Fibroblast of skin of abdomen (primary cell): ENCODE results near the gene PRPF31.
"Not testable (repeated sequence)": the region's sequence is repeated elsewhere in the genome, so short reads cannot be mapped to it uniquely, and the experiment has no call there.

ENCODE experiments used
- DNase-seq: peaks from one replicate; pipeline ENCODE4 v3.0.0-alpha.2; 2013

Gene PRPF31

DNA sequence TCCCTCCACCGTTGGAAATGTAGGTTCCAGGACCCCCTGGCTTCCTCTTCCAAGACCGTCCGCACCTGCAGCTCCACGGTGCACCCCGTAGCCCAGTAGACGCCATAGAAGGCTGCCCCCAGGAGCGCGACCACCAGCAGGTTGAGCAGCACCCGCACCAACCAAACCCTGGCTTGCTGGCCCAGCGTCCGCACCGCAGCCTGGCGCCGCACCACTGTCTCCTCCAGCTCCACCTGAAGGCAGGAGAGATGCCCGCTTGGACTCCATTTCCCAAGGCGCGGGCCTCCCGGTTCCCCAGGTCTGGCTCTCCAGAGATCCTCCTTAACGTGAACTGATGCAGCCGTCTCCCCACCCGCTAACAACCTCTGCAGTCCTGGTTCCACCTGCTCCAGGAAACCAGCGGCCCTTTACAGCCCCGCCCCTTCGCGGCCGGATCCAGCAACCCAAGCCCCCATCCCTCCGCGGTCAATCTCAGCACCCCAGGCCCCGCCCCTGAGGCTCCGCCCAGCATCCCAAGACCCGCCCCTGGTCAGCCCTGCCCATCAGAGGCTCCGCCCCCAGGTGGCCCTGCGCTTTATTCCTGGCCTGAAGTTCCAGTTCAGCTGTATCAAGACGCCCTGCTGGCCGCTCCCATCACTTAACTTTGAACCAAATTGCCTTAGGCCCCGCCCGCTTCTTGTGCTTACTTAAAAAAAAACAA is 49.0 kb downstream of the PRPF31 start:
- DNase-seq, result no peak

DNA sequence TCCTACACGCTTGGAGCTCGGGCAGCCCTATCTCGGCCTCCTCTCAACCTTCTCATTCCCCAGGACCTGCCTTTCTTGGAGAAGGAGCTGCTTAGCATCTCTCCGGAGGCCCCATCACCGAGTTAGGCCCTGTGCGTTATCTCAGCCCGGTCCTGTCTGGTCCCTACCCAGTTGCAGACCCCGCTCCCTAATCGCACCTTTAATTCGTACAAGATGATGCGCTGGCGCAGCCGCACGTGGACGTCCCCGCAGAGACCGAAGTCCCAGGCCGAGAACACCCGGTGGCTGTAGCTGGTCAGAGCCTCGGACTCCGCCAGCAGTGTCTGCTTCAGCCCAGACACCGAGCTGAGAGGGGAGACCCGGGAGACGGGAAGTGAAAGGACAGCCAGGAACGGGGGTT is 49.7 kb downstream of the PRPF31 start:
- no peak for DNase-seq

DNA sequence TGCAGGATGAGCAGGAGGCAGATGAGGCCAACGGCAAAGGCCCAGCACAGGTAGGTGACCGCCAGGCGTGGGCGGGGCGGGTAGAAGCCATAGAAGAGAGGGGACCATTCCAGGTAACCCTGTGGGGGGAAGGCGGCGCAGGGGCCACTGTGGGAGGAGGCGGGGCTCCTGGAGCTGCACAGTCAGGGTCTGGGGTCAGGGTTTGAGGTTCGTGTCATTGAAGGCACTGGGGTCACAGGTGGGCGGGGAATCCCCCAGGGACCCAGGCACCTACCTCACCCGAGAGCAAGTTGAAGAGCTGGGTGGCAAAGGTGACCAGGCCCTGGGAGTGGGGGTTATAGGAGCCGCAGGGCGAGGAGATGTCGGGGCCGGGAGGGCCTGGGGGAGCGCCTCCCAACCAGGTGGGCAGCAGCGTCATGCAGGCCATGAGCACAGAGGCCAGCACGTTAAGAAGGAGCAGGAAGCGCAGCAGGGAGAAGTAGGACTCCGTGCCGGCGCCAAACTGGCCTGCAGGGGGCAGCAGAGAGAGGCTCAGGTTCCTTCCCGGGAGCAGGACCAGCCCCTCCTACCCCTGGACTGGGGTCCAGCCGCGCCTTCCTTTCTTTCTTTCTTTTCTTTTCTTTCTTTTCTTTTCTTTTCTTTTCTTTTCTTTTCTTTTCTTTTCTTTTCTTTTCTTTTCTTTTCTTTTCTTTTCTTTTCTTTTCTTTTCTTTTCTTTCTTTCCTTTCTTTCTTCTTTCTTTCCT is 52.8 kb downstream of the PRPF31 start:
- peak; percentile 77 for DNase-seq

DNA sequence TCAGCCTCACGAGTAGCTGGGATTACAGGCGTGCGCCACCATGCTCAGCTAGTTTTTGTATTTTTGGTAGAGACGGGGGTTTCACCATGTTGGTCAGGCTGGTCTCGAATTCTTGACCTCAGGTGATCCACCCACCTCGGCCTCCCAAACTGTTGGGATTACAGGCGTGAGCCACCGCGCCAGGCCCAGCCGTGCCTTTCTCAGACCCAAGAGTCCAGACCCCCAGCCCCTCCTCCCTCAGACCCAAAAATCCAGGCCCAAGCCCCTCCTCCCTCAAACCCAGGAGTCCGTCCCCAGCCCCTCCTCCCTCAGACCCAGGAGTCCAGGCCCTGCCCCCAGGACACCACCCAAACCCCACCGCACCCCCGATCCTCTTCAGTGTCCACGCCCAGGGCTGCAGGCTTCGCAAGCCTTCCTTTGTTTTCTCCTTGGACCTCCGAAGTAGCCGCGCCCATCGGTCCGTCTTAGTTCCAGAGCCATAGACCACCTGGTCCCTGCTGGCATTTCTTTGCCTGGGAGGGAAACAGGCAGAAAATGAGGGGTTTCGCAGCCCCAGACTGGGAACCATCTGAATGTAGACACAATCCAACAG is 53.7 kb downstream of the PRPF31 start:
- no peak for DNase-seq

DNA sequence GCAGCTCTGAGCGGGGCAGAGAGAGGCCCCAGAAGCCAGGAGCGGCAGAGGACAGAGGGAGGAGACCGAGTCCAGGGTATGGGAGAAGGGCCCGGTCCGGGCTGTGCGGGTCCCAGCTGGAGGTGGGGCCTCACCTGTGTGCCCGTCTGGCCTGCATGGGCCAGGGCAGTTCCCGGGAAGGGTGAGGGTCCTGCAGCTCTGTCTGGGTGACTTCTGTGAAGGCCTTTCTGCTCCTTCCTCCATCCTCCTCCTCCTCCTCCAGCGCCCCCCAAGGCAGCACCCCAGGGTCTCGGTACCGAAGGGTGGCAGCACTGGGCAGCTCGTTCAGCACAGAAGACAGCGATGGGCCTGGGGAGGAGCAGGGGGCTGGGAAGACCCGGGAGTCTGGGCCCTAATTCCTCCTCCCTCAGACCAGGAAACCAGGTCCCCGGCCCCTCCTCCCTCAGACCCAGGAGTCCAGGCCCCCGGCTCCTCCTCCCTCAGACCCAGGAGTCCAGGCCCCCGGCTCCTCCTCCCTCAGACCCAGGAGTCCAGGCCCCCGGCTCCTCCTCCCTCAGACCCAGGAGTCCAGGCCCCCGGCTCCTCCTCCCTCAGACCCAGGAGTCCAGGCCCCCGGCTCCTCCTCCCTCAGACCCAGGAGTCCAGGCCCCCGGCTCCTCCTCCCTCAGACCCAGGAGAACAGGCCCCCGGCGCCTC is 56.3 kb downstream of the PRPF31 start:
- not testable (repeated sequence) for DNase-seq

DNA sequence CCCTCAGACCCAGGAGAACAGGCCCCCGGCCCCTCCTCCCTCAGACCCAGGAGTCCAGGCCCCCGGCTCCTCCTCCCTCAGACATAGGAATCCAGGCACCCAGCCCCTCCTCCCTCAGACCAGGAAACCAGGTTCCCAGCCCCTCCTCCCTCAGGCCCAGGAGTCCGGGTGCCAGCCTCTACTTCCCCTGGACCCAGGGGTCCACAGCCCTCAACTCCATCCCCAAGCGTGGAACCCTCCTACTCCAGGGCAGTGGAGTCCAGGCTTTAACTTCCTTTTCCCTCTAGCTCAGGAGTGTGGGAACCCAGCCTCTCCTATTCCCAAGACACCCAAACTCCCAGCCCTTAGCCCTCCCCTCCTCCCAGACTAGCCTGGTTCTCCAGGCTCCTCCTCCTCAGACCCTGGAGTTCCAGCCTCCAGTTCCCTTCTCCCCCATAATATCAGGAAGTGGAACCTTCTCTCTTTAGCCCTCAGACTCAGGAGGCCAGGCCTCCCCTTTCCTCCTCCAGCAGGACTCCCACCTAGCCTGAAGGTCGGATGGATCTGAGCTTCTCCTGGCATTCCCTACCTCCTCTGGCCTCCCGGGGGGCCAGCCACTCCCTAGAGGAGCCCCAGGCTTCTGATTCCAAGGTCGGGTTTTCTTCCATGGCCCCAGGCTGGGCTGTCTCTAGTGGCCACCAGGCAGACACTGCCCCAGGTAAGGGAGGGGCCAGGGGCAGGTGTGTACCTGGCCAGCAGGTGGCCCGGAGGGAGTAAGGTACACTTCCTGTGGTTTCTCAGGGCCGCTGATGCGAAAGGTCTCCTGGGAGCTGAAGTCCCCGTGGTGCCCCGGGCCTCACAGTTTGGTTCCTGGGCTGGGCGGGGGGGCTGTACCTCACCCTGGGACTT is 57.2 kb downstream of the PRPF31 start, which contains the start of gene TMC4:
Gene TMC4 (minus strand): TSS at position 690 of the 888 bp plus-strand sequence. CDS start 43 bp downstream, at position 647.
- no peak for DNase-seq

DNA sequence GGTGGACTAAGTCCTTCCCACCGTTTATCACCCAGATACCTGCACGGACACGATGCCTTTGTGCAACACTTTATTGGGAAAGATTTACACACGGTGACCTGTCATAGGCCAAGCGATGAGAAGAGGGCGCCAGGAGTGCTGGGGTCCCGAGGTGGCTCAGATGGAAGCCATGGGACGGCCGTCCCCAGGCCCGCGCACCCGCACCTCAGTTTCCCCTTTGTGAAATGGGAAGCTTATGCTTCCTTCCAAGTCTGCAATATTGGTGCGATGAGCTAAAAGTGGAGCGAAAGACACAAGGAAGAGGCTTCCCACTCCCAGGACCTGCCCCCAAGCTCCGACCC is 57.8 kb downstream of the PRPF31 start:
- DNase-seq, result no peak

DNA sequence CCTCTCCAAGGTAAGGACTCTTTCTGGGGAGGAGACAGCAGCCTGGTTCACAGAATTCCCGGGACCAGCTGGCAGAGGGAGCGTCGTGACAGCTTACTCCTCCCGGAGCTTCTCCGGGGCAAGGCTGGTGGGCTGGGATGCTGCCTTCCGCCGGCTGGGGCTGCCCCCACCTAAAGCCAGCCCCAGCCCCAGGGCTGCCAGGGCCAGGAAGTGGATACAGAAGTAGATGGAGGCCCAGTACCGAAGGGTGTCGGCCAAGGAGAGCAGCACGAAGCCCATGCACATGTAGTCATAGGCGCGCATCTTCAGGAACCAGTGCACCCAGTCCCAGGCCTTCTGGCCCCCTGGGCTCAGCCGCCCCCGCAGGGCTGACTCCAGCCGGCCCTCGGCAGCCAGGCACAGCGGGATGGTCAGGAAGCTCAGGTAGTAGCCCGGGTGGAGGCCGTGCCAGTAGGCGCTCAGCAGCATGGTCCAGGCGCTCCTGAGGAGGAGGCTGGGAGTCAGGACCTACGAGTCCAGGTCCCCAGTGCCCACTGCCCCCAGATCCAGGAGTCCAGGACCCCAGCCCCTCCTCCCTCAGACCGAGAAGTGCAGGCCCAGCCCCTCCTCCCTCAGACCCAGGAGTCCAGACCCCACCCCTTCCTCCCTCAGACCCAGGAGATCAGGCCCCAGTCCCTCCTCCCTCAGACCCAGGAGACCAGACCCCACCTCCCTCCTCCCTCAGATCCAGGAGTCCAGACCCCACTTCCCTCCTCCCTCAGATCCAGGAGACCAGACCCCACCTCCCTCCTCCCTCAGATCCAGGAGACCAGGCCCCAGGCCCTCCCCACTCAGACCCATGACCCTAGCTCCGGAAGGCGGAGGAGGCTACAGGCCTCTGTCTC is 58.6 kb downstream of the PRPF31 start:
- no peak for DNase-seq

DNA sequence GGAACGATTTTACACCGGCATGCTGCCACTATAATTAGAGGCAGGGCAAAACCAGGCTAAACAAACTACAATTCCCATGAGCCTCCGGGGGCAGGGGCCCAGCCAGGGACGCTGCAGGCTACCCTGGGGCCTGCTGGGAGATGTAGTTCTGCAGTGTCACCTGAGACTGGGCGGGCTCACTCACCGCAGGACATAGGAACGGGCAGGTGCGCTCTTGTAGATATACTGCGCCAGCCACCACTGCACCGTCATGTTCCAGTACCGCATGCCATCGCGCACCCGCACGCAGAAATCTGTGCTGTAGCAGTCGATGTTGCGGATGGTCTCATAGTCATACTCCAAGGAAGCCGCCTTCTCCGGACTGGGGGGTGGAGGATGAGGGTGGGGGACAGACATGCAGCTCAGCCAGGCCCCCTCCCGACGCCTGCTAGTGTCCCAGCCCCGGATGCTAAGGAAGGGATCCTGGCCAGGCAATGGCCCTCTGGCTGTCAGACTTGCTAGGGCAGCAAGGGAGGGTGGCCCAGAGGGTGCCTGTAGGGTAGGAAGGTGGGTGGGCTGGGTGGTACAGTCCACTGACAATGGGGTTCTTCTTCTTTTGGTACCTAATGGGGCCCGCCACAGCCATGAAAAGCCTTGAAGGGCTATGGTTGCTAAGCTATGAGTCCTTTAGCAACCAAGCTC is 63.2 kb downstream of the PRPF31 start:
- DNase-seq, result no peak

DNA sequence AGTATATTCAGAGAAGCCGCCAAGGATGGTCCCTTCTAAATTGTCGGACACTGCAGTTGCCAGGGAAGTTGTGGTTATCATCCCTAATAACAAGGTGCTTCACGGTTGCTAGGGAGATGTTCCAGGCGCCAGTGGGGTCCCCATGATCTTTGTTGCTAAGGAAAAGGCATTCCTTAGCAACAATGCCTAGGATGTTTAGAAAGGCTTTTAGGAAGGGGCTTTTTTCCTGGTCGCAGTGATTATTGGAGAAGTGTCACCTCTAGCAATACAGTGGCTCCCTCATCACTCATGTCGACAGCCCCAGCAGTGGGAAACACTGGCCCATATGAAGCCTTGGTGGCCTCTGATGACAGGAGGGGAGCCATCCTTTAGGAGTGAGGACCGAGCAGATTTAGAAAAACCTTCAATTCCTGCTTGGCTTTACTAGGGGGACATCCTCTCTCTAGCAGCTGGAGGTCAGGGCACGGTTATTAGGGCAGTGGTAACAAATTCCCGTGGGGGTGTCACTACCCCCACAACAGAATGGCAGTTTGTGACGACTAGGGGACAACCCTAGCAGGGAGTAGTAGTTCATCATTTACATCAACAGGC is 63.8 kb downstream of the PRPF31 start:
- DNase-seq, result no peak

DNA sequence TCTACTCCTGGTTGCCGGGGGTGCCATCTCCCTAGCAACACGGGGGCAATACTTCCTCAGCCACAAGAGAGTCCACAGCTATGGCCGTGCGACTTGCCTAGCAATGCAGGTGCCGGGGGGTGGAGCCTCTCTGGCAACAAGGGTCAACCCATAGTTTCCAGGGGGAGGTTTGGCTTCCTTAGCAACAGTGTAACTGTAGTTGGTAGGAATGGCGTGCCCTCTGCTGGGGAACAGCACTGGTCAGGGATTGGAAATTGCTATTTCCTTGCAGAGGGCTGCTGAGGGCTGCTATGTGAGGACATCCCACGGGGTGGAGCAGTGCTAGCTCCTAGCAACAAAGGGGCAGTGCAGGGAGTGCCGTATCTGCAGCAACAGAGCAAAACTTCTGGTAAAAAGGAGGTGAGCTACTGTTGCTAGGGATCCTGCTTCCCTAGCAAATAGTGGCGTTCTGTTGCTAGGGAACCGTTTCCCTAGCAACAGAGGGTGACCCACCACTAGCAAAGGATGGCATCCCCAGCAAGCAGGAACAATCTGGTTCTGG is 64.4 kb downstream of the PRPF31 start:
- peak; percentile 26 for DNase-seq

DNA sequence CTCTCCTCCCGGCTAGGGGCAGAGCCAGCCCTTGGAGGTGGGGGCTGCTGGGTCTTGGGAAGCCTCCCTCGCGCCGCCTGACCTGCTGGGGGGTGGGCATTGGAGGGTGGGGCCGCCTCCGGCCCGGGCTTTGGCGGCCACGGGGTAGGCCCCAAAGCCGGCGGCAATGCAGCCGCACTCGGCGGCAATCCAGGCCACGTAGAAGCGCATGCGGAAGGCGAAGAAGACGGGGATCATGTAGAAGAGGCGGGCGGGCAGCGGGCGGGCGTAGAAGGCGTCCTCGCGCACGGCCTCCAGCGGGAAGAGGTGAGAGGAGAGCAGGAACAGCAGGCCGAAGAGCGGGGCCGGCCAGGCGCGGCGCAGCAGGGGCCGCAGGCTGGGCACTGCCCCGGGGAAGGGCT is 65.1 kb downstream of the PRPF31 start:
- DNase-seq, result no peak
